ENCODE measurements around the gene METRNL.

DNA sequence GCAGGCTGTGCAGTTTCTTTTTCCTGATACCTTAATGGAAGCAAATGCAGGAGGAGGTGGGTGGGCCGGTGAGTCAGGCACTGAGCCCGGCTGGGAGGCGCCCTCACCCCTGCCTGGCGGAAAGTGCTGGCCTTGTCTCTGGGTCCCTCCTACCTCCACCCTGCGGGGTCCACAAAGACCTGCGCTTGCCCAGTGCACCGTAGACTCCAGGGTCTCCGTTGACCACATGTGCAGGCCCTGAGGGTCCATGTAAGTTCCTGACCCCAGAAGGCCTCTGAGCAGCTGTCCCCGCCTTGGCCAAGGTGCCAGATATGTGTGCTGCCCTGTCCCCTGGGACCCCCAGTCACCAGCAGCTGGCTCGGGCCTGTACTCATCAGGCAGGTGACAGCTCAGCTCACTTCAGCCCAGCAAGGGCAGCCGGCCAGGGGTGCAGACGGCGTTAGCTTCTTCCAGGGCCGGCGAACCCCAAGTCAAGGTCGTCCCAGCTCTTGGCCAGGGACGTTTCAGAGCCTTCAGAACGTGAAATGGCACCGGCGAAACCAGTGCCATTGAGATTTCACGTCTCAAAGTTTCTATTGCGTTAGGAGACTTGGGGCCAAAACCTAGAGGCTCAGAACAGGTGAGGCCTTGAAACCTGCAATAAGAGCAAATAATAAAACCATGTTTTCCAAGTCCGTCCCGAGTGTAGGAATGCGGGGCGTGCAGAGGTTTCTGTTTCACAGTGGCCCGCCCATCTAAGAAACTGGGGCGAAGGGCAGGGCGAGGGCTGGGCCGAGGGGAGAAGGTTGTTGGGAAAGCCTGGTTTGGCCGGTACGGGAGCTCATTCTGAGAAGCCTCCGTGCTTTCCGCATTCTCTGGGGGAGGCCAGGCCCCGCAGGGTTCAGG lies 12.1 kb downstream of the METRNL start:
- no peak for TF ChIP-seq POLR2AphosphoS5 (IDR thresholded peaks at IDR 0.05; ENCODE audit: low read depth, low read length)
- TF ChIP-seq POLR2A (IDR thresholded peaks at IDR 0.05; ENCODE audit: low read depth, low read length), result no peak
